Cardiac fibroblast (primary cell): Measurements from ENCODE around the gene RRBP1.

Experiments
- DNase-seq, 2 donors: peaks; one replicate each; pipeline versions ENCODE4 v3.0.0 to v3.0.0-alpha.2; 2010; ENCODE audit warnings: low read depth in 2 of 2
- H3K4me3 ChIP-seq, 2 donors: replicated peaks in 1 of 2; 1 replicate in 1 of 2; 2 replicates in 1 of 2; pipeline ENCODE4 v1.5.1; 2011; ENCODE audit warnings: low read depth in 2 of 2, low read length in 2 of 2, mild to moderate bottlenecking in 2 of 2, moderate library complexity in 1 of 2
- TF ChIP-seq, protein P1 (sequence below): IDR thresholded peaks from one replicate; pipeline ENCODE4 v1.5.1; 2011; ENCODE audit warnings: low read depth, mild to moderate bottlenecking, low read length, inconsistent platforms

RRBP1 gene

DNA sequence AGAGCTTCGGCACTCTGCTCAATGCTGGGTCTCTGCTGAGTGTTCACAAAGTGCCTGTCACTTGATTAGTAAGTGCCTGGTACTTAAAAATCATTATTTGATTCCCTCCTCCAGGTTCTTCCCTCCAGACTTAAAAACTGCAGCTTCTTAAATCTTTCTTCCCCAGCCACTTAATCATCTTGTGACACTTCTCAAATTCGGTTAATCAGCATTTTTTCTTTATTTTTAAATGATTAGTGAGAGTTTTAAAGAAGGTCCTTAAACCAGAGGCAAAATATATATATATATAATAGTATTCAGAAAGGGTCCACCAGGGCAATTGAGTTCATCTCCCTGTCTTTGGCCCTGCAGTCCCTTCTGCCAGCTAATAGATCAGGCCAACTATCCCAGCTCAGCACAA is 9.7 kb upstream of the RRBP1 start:
- DNase-seq = no peak
- TF ChIP-seq, protein P1, sequence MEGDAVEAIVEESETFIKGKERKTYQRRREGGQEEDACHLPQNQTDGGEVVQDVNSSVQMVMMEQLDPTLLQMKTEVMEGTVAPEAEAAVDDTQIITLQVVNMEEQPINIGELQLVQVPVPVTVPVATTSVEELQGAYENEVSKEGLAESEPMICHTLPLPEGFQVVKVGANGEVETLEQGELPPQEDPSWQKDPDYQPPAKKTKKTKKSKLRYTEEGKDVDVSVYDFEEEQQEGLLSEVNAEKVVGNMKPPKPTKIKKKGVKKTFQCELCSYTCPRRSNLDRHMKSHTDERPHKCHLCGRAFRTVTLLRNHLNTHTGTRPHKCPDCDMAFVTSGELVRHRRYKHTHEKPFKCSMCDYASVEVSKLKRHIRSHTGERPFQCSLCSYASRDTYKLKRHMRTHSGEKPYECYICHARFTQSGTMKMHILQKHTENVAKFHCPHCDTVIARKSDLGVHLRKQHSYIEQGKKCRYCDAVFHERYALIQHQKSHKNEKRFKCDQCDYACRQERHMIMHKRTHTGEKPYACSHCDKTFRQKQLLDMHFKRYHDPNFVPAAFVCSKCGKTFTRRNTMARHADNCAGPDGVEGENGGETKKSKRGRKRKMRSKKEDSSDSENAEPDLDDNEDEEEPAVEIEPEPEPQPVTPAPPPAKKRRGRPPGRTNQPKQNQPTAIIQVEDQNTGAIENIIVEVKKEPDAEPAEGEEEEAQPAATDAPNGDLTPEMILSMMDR = no peak
- no peak overlapping the region for H3K4me3 ChIP-seq

DNA sequence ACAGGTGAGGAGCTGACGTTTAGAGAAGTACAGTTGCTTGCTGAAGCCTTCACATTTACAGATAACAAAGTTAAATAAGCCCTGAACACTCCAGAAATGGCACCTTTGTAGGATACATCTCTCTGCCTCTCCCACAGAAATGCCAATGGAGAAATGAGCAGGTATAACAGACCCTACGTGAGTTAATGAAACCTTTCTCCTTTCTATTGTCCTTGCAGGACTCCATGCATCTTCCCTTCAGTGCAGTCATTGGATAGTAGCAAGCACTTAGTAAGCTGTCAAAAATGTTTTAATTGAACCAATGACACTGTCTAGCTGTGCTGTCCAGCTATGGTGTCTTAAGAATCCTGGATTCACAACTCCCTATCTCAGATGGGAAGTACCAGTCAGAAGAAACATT is 8.1 kb upstream of the RRBP1 start:
- no peak for DNase-seq
- H3K4me3 ChIP-seq = no peak overlapping the region
- TF ChIP-seq, protein P1 = no peak

DNA sequence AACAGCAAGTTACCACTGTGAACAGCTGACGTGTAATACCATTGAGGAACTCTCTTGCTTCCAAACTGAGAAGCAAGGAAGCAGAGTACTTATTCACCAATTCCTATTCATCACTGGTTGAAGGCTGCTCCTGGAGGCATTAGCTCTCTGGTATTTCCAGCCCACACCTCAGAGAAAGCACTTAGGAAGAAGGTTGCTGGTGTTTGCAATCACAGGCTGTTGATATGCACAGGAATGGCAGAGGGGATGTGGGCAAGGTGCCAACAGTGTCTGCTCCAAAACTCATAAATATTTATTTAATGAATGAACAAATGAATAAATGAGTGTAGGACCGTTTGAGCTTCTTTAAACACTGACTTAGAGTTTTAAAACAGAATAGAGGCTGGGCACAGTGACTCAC is 6.9 kb upstream of the RRBP1 start:
- TF ChIP-seq, protein P1 = no peak
- H3K4me3 ChIP-seq = no peak overlapping the region
- no peak for DNase-seq

DNA sequence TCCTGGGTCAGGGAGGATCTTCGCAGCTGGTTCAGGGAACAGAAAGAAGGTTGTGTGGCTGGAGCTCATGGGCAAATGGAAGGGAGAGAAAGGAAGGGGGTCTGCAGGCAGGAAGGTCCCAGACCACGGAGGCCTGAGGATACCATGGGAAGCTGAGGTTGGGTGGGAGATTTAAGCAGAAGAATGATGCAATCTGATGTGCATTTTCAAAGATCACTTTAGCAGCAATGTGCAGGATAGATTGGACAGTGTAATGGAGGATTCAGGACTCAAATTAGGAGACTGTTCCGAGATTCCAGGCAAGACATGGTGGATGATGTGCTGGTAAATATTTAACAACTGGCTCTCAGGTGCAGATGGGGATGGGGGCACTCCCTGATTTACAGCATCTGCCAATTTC is 5.8 kb upstream of the RRBP1 start:
- TF ChIP-seq, protein P1 = no peak

DNA sequence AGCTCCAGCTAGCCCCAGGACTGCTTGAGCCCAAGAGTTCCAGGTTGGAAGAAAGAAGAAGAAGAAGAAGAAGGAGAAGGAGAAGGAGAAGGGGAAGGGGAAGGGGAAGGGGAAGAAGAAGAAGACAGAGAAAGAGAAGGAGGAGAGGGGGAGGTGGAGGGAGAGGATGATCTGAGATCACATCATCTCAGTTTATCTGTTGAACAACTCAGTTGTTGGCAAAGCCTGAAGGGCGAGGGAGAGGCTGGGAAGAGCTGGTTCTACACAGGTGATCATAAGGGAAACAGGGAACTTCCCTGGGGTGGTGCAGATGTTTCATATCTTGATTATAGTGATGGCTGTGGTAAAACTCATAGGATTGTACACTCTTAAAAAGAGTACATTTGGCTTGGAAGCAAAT is 3.1 kb upstream of the RRBP1 start:
- DNase-seq = no peak
- TF ChIP-seq, protein P1 = no peak
- no peak overlapping the region for H3K4me3 ChIP-seq

More for the DNA sequence above, 5.8 kb upstream of the RRBP1 start:
- no peak overlapping the region for H3K4me3 ChIP-seq
- no peak for DNase-seq

DNA sequence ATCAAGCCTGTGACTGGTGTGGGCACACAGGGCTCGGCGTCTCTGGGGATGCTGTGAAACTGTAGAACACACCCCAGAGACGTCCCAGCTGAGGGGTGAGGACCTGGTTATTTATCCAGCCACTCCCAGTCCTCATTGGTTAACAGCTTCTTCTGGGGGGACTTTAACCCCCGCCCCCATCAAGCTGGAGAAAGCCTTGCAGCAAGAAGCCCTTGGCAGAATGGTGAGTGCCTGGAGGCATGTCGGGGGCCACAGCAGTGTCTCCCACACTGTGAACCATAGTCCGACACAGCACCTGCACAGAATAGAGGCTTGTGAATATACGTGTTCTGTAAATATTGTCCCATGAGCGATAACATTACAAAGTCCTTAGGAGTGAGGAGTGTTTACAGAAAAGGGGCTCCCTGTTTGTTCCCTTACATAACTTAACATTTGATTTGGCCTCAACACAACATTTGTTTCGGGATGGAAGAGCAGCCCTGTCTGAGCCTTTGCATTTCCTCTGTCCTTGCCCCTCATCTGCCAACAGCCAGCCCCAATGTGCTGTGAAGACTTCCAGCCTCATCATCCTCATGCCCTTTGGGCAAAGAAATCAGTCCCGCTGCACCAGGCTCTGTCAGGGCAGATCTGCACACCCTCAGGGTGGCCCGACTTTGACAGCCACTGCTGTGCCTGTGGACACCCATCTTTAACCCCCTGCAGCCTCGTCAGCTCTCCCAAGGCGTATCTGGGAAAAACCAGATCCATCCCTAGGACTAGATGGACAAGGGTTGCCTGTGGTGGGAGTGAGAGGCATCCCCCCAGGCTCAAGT is 2.2 kb upstream of the RRBP1 start:
- DNase-seq = no peak
- H3K4me3 ChIP-seq = no peak overlapping the region
- TF ChIP-seq, protein P1 = no peak
